Transverse colon (tissue), 4 donors: ENCODE measurements around the gene JPT1. TPM values are rescaled to one million over a fixed set of nuclear protein-coding genes. Genes with fewer than 3 reads are reported as not detected.

Experiments
- DNase-seq: peaks from one replicate; pipeline ENCODE4 v3.0.0-alpha.2; 2019
- H3K27ac ChIP-seq, 4 donors: fragments of 200-600 bp; sonication (generic); 2 replicates each; pipeline ENCODE4 v1.5.1; 2016 to 2018; ENCODE audit warnings: inconsistent platforms in 4 of 4
- H3K27me3 ChIP-seq: fragments of 200-600 bp; sonication (generic); 2 replicates; pipeline ENCODE4 v1.5.1; 2017; ENCODE audit warnings: inconsistent platforms
- H3K36me3 ChIP-seq, 4 donors: fragments of 200-600 bp; sonication (generic); 2 replicates each; pipeline ENCODE4 v1.5.1; 2017 to 2019; ENCODE audit warnings: inconsistent platforms in 4 of 4
- H3K4me1 ChIP-seq, 4 donors: fragments of 200-600 bp; sonication (generic); 2 replicates each; pipeline ENCODE4 v1.5.1; 2017 to 2020; ENCODE audit warnings: inconsistent platforms in 4 of 4
- H3K4me3 ChIP-seq, 4 donors: fragments of 200-600 bp; sonication (generic); 1 replicate in 1 of 4; 2 replicates in 3 of 4; pipeline versions ENCODE4 v1.5.1 to v1.6.1; 2017 to 2019; ENCODE audit warnings: inconsistent platforms in 4 of 4
- H3K9me3 ChIP-seq, 2 donors: fragments of 200-600 bp; sonication (generic); 2 replicates each; pipeline ENCODE4 v1.5.1; 2017 to 2019; ENCODE audit warnings: inconsistent platforms in 2 of 2
- EP300 ChIP-seq: sonication (generic); formaldehyde crosslinking; IDR thresholded peaks from one replicate; pipeline ENCODE4 v1.6.1; 2017; ENCODE audit warnings: antibody characterized with exemption, low read depth
- POLR2AphosphoS5 ChIP-seq, 3 donors: sonication (generic); formaldehyde crosslinking; IDR thresholded peaks; one replicate each; pipeline ENCODE4 v1.6.1; 2016; ENCODE audit warnings: antibody characterized with exemption in 3 of 3
- WGBS, 2 donors: methylation state at CpG; one replicate each; pipeline ENCODE4 v1.1.5; 2018; ENCODE audit warnings: low coverage in 1 of 2; 5-methylcytosine and 5-hydroxymethylcytosine counted together
- in situ Hi-C, 4 donors: fragments of 200-750 bp; cut with MboI; loops; one replicate each; pipeline versions ENCODE4 v1.15.0 to v1.15.1; 2017; ENCODE audit warnings: low sequenced_read_pairs in 3 of 4, low pct_ligation_motif_present in 1 of 4, low pct_unique_long_range_greater_than_20kb in 1 of 4
- intact Hi-C: fragments of 100-400 bp; cut with DNase I; formaldehyde crosslinking; loops from one replicate; pipeline ENCODE4 v1.15.1; 2023; ENCODE audit warnings: low total_unique reads
- small RNA-seq, 4 donors: library from RNA; depleted of rRNA; stranded (forward); fragments of <200 nt; gene quantifications; one replicate each; pipeline ENCODE3, GENCODE V24; 2016
- total RNA-seq, 4 donors: library from RNA; depleted of rRNA; stranded (reverse); fragments of >200 nt; gene quantifications; one replicate each; pipeline ENCODE4 v1.1.0, GENCODE V29; 2016

Gene JPT1
- total RNA-seq, 4 donors from 2014 or later, result 61.7 to 293 (median 219) TPM

- DNase-seq, result peak; percentile 66
- TF ChIP-seq EP300 (no peak), POLR2AphosphoS5 (IDR thresholded peaks at IDR 0.05) (peak in 1 of 3 donors; percentile 5)
- peak overlapping the region in 1 of 4 donors; percentile 64 for H3K4me3 ChIP-seq
- H3K4me1 ChIP-seq, result peaks cover 30 to 64% (median 40%) of the 10 kb centered on the region in 4 donors
- no peaks in the 10 kb centered on the region for H3K27me3 ChIP-seq
- 65 to 70% methylated on average over 13 to 15 of the region's 15 CpGs for WGBS, 2 donors
- in situ Hi-C loops (no loop called here), intact Hi-C loops (no loop called here)
- H3K9me3 ChIP-seq, result no peaks in the 10 kb centered on the region
- no peaks in the 10 kb centered on the region for H3K36me3 ChIP-seq
- H3K27ac ChIP-seq, result peak overlapping the region; percentile 96 to 98 (median 96)
Measured at GRCh38 chr17:75086496-75087181, 67.7 kb downstream of the JPT1 start.

Small RNA genes lying within 50 kb of the gene (small RNA-seq; reads per million reads assigned to genes)
- 0 reads per million in 4 donors for gene RF00019

Other genes starting within 250 kb of the JPT1 start
- gene USH1G, start 231.3 kb downstream of the JPT1 start, total RNA-seq, result under 1 TPM in 2 of 4 donors, not detected in 2; 0.27 to 0.32 TPM
- 10 to 100 TPM in 3 of 4 donors, 1 to 10 TPM in 1; 3.4 to 99.1 (median 62.6) TPM for gene OTOP2, start 230.2 kb downstream of the JPT1 start, total RNA-seq
- 1 to 10 TPM in 2 of 4 donors, not detected in 2; 1.6 to 3.8 TPM for gene OTOP3, start 218.6 kb downstream of the JPT1 start, total RNA-seq
- 100 to 1,000 TPM in 1 of 4 donors, 10 to 100 TPM in 3; 30.2 to 221 (median 50.7) TPM for gene HID1, start 181.8 kb downstream of the JPT1 start, total RNA-seq
- 1 to 10 TPM; 2.0 to 5.6 (median 3.6) TPM for gene CDR2L, start 166.9 kb downstream of the JPT1 start, total RNA-seq
- gene MRPL58, start 141.8 kb downstream of the JPT1 start, total RNA-seq, result 10 to 100 TPM in 2 of 4 donors, under 1 TPM in 1, not detected in 1; 1.00 to 41.3 (median 37.4) TPM
- gene ATP5PD, start 107.5 kb downstream of the JPT1 start, total RNA-seq, result 100 to 1,000 TPM in 3 of 4 donors, 10 to 100 TPM in 1; 75.2 to 373 (median 245) TPM
- gene KCTD2, start 107.3 kb downstream of the JPT1 start, total RNA-seq, result 10 to 100 TPM; 14.5 to 24.7 (median 19.7) TPM
- 10 to 100 TPM; 65.9 to 94.6 (median 79.5) TPM for gene SLC16A5, start 66.6 kb downstream of the JPT1 start, total RNA-seq
- 10 to 100 TPM in 3 of 4 donors, 1 to 10 TPM in 1; 8.2 to 41.1 (median 21.4) TPM for gene ARMC7, start 44.5 kb downstream of the JPT1 start, total RNA-seq
- gene NT5C, start 22.8 kb downstream of the JPT1 start, total RNA-seq, result 100 to 1,000 TPM; 162 to 247 (median 208) TPM
- gene SUMO2, start 28.4 kb upstream of the JPT1 start, total RNA-seq, result 10 to 100 TPM in 3 of 4 donors, 1 to 10 TPM in 1; 6.4 to 56.5 (median 47.9) TPM
- gene NUP85, start 51.2 kb upstream of the JPT1 start, total RNA-seq, result 100 to 1,000 TPM in 1 of 4 donors, 10 to 100 TPM in 3; 13.1 to 204 (median 31.8) TPM
- 100 to 1,000 TPM in 1 of 4 donors, 10 to 100 TPM in 3; 36.2 to 134 (median 59.0) TPM for gene GGA3, start 107.1 kb upstream of the JPT1 start, total RNA-seq
- gene MRPS7, start 107.4 kb upstream of the JPT1 start, total RNA-seq, result 10 to 100 TPM; 27.1 to 54.0 (median 37.4) TPM
- 10 to 100 TPM in 3 of 4 donors, 1 to 10 TPM in 1; 9.0 to 44.0 (median 28.6) TPM for gene MIF4GD, start 116.7 kb upstream of the JPT1 start, total RNA-seq
- 10 to 100 TPM; 12.6 to 49.6 (median 20.7) TPM for gene SLC25A19, start 134.9 kb upstream of the JPT1 start, total RNA-seq